Smooth muscle cell (in vitro differentiated cells): ENCODE measurements around the gene PSME1. TPM values are rescaled to one million over a fixed set of nuclear protein-coding genes. Genes with fewer than 3 reads are reported as not detected.

Experiments used
- DNase-seq: peaks from one replicate; lab custom pipeline; 2025; ENCODE audit not compliant: unreplicated experiment; lab: John Stamatoyannopoulos, UW
- H2AFZ ChIP-seq: fragments of 200-600 bp; sonication (generic); 2 replicates; pipeline ENCODE4 v1.6.0; 2016; ENCODE audit warnings: antibody characterized with exemption, low read depth, mild to moderate bottlenecking
- H3F3A ChIP-seq: fragments of 200-600 bp; sonication (generic); 2 replicates; pipeline ENCODE4 v1.6.0; 2017; ENCODE audit warnings: antibody characterized with exemption, low read depth
- H3K27ac ChIP-seq: fragments of 200-600 bp; sonication (generic); 2 replicates; pipeline ENCODE4 v1.5.1; 2016; ENCODE audit warnings: low read depth, mild to moderate bottlenecking
- H3K27me3 ChIP-seq: fragments of 200-600 bp; sonication (generic); 2 replicates; pipeline ENCODE4 v1.6.1; 2016; ENCODE audit warnings: low read depth, mild to moderate bottlenecking
- H3K36me3 ChIP-seq: fragments of 200-600 bp; sonication (generic); 2 replicates; pipeline ENCODE4 v1.5.1; 2016; ENCODE audit warnings: low read depth
- H3K4me1 ChIP-seq: fragments of 200-600 bp; sonication (generic); 2 replicates; pipeline ENCODE4 v1.5.1; 2016; ENCODE audit warnings: low read depth
- H3K4me2 ChIP-seq: fragments of 200-600 bp; sonication (generic); 2 replicates; pipeline ENCODE4 v1.6.0; 2016; ENCODE audit warnings: mild to moderate bottlenecking
- H3K4me3 ChIP-seq: fragments of 200-600 bp; sonication (generic); 2 replicates; pipeline ENCODE4 v1.5.1; 2016; ENCODE audit warnings: mild to moderate bottlenecking
- H3K79me2 ChIP-seq: fragments of 200-600 bp; sonication (generic); 2 replicates; pipeline ENCODE4 v1.6.0; 2016; ENCODE audit warnings: low read depth, mild to moderate bottlenecking
- H3K9ac ChIP-seq: fragments of 200-600 bp; sonication (generic); 2 replicates; pipeline ENCODE4 v1.6.0; 2016; ENCODE audit warnings: low read depth
- H3K9me3 ChIP-seq: fragments of 200-600 bp; sonication (generic); replicated peaks from 2 replicates; pipeline ENCODE4 v1.5.1; 2016; ENCODE audit warnings: low read depth
- H4K20me1 ChIP-seq: fragments of 200-600 bp; sonication (generic); 2 replicates; pipeline ENCODE4 v1.6.0; 2016; ENCODE audit warnings: low read depth
- CTCF ChIP-seq: fragments of 200-600 bp; sonication (generic); IDR thresholded peaks from 2 replicates; pipeline ENCODE4 v1.5.1; 2017; ENCODE audit warnings: borderline replicate concordance, mild to moderate bottlenecking, antibody characterized with exemption; ENCODE audit not compliant: insufficient read depth, poor library complexity, severe bottlenecking
- WGBS: methylation state at CpG from one replicate; pipeline ENCODE4 v1.1.7; 2016; ENCODE audit warnings: low lambda C conversion rate; 5-methylcytosine and 5-hydroxymethylcytosine counted together
- polyA plus RNA-seq: library from polyadenylated mRNA; unstranded; fragments of >200 nt; fragmentation: Nextera tagmentation; extraction: Ambion mirVana; gene quantifications from 2 replicates; pipeline ENCODE4 v1.2.1, GENCODE V29; 2016
- total RNA-seq: library from RNA; depleted of rRNA; stranded (reverse); fragments of >200 nt; gene quantifications from 2 replicates; pipeline ENCODE4 v1.2.3, GENCODE V29; 2014

The PSME1 gene
- total and polyA plus RNA-seq, 2 experiments from 2014 or later, result 41.4 to 94.1 TPM

- no peak within 1 kb of the TSS for H2AFZ ChIP-seq
Measured at GRCh38 chr14:24171422-24172260, 35.6 kb downstream of the PSME1 start, which contains the start of gene REC8. REC8 (plus strand) TSS chr14:24172080; CDS start chr14:24172553, 473 bp downstream.

GRCh38 chr14:24172261-24172860 lies 36.4 kb downstream of the PSME1 start:
- no peaks in the 10 kb centered on the region for H3K36me3 ChIP-seq
- no peaks in the 10 kb centered on the region for H4K20me1 ChIP-seq
- peak overlapping the region; percentile 86 for H3K4me2 ChIP-seq
- TF ChIP-seq CTCF, result no peak
- H3F3A ChIP-seq, result no peaks in the 10 kb centered on the region
- H2AFZ ChIP-seq, result no peak overlapping the region
- peaks cover 10% of the 10 kb centered on the region for H3K4me1 ChIP-seq
- no peaks in the 10 kb centered on the region for H3K27me3 ChIP-seq
- no peak overlapping the region for H3K9ac ChIP-seq
- H3K79me2 ChIP-seq, result no peaks in the 10 kb centered on the region
- 30% methylated on average over 27 of the region's 30 CpGs for WGBS
- no peaks in the 10 kb centered on the region for H3K9me3 ChIP-seq
- peak overlapping the region; percentile 42 for H3K4me3 ChIP-seq
- no peak overlapping the region for H3K27ac ChIP-seq
- DNase-seq, result no peak

More at GRCh38 chr14:24171422-24172260, 35.6 kb downstream of the PSME1 start, which contains the start of gene REC8:
- Histone ChIP-seq H3K9me3 (no peaks in the 10 kb centered on the region), H3K9ac (no peak within 1 kb of the TSS), H3K4me2 (peak within 1 kb of the TSS; percentile 86), H3K4me1 (peaks cover 10% of the 10 kb centered on the region), H3F3A (no peaks in the 10 kb centered on the region), H3K4me3 (peak within 1 kb of the TSS; percentile 42), H3K27ac (no peak within 1 kb of the TSS), H3K27me3 (no peaks in the 10 kb centered on the region), H3K79me2 (no peaks in the 10 kb centered on the region), H3K36me3 (no peaks in the 10 kb centered on the region), H4K20me1 (no peaks in the 10 kb centered on the region)
- TF ChIP-seq CTCF, result no peak
- WGBS, result 12% methylated on average over 61 of the region's 63 CpGs
- peak; percentile 31 for DNase-seq

GRCh38 chr14:24172871-24173281 lies 36.9 kb downstream of the PSME1 start:
- Histone ChIP-seq H3K9me3 (no peaks in the 10 kb centered on the region), H2AFZ (no peak overlapping the region), H3K79me2 (no peaks in the 10 kb centered on the region), H3K9ac (no peak overlapping the region), H3K27me3 (no peaks in the 10 kb centered on the region), H3K4me1 (peaks cover 10% of the 10 kb centered on the region), H3K27ac (no peak overlapping the region), H3K36me3 (no peaks in the 10 kb centered on the region), H4K20me1 (no peaks in the 10 kb centered on the region), H3K4me3 (peak overlapping the region; percentile 42), H3F3A (no peaks in the 10 kb centered on the region), H3K4me2 (peak overlapping the region; percentile 86)
- TF ChIP-seq CTCF, result no peak
- DNase-seq, result no peak
- WGBS, result 79% methylated on average over 20 of the region's 20 CpGs
